PC-3 (cell line): ENCODE results near the gene SFMBT1. TPM values are rescaled to one million over a fixed set of nuclear protein-coding genes. Genes with fewer than 3 reads are reported as not detected.

Experiments used
- ATAC-seq: fragments of 200-7000 bp; cut with Tn5 transposase; 2 replicates; pipeline ENCODE4 v1.9.1; 2020; ENCODE audit warnings: mild to moderate bottlenecking, moderate library complexity
- BruUV-seq: library from RNA; stranded (reverse); fragments of 400-500 nt; replicated peaks from 2 replicates; lab custom pipeline; 2021; lab: Mats Ljungman, UMichigan
- CTCF ChIA-PET: fragments of 300-600 bp; sonication (Branson Sonifier 250); formaldehyde crosslinking; loops from one replicate; lab custom pipeline; 2022; ENCODE audit warnings: antibody characterized with exemption; lab: Charles Lee
- POLR2A ChIA-PET: fragments of 300-600 bp; sonication (Branson Sonifier 250); formaldehyde crosslinking; loops from one replicate; lab custom pipeline; 2022; ENCODE audit warnings: antibody characterized with exemption; ENCODE audit not compliant: unreplicated experiment; lab: Charles Lee
- DNase-seq: peaks from one replicate; pipeline ENCODE4 v3.0.0-alpha.2; 2015
- H2AFZ ChIP-seq: fragments of 300-600 bp; sonication (generic); 2 replicates; pipeline ENCODE4 v1.6.0; 2016; ENCODE audit warnings: antibody characterized with exemption, low read length
- H3F3A ChIP-seq: fragments of 300-600 bp; sonication (generic); one replicate; pipeline ENCODE4 v1.6.0; 2017; ENCODE audit warnings: antibody characterized with exemption, low read length, control low read depth, mild to moderate bottlenecking; ENCODE audit not compliant: unreplicated experiment
- H3K27ac ChIP-seq: fragments of 300-600 bp; sonication (generic); 2 replicates; pipeline ENCODE4 v1.5.1; 2016; ENCODE audit warnings: mild to moderate bottlenecking, low read length
- H3K27me3 ChIP-seq: fragments of 300-600 bp; sonication (generic); 2 replicates; pipeline ENCODE4 v1.6.1; 2016; ENCODE audit warnings: low read length, mixed read lengths
- H3K36me3 ChIP-seq: fragments of 300-600 bp; sonication (generic); 2 replicates; pipeline ENCODE4 v1.6.1; 2016; ENCODE audit warnings: low read depth, mixed run types, low read length, mixed read lengths
- H3K4me1 ChIP-seq: fragments of 300-600 bp; sonication (generic); 2 replicates; pipeline ENCODE4 v1.5.1; 2016; ENCODE audit warnings: low read length; ENCODE audit not compliant: insufficient read depth
- H3K4me2 ChIP-seq: fragments of 300-600 bp; sonication (generic); 2 replicates; pipeline ENCODE4 v1.6.0; 2016; ENCODE audit warnings: low read length
- H3K4me3 ChIP-seq: fragments of 300-600 bp; sonication (generic); 2 replicates; pipeline ENCODE4 v1.5.1; 2016; ENCODE audit warnings: mild to moderate bottlenecking, low read length, mixed read lengths
- H3K79me2 ChIP-seq: fragments of 300-600 bp; sonication (generic); 2 replicates; pipeline ENCODE4 v1.6.1; 2017; ENCODE audit warnings: low read length, mixed read lengths
- H3K9ac ChIP-seq: fragments of 300-600 bp; sonication (generic); 2 replicates; pipeline ENCODE4 v1.6.0; 2016; ENCODE audit warnings: mild to moderate bottlenecking, low read length
- H3K9me2 ChIP-seq: fragments of 300-600 bp; sonication (generic); replicated peaks from 2 replicates; pipeline ENCODE4 v1.6.1; 2016; ENCODE audit warnings: mixed run types, low read length, mixed read lengths
- H3K9me3 ChIP-seq: fragments of 300-600 bp; sonication (generic); 2 replicates; pipeline ENCODE4 v1.6.1; 2016; ENCODE audit warnings: low read length, mixed read lengths
- H4K20me1 ChIP-seq: fragments of 300-600 bp; sonication (generic); 2 replicates; pipeline ENCODE4 v1.6.1; 2016; ENCODE audit warnings: low read length, mixed read lengths
- EZH2 ChIP-seq: fragments of 300-600 bp; sonication (generic); IDR thresholded peaks from one replicate; pipeline ENCODE4 v1.6.1; 2017; ENCODE audit warnings: antibody characterized with exemption, mild to moderate bottlenecking, low read length; ENCODE audit not compliant: unreplicated experiment
- EZH2phosphoT487 ChIP-seq: fragments of 300-600 bp; sonication (generic); IDR thresholded peaks from 2 replicates; pipeline ENCODE4 v1.6.1; 2018; ENCODE audit warnings: mild to moderate bottlenecking, antibody characterized with exemption, low read length, borderline replicate concordance
- intact Hi-C: fragments of 100-400 bp; cut with micrococcal nuclease; formaldehyde crosslinking; loops from 2 replicates; pipeline ENCODE4 v1.9.0; 2023
- total RNA-seq: library from RNA; depleted of rRNA; stranded (reverse); fragments of >200 nt; gene quantifications from 2 replicates; pipeline ENCODE4 v1.2.3, GENCODE V29; 2014
- TF ChIP-seq, protein P1 (sequence below): fragments of 300-600 bp; sonication (generic); conservative IDR thresholded peaks from 2 replicates; pipeline ENCODE4 v1.5.1; 2017; ENCODE audit warnings: antibody characterized with exemption, low read depth, mild to moderate bottlenecking, low read length

Gene SFMBT1
- total RNA-seq, 1 experiment from 2014 or later: 10.8 TPM

GRCh38 chr3:52904000-52904399, 141.9 kb downstream of the SFMBT1 start:
- ChIA-PET CTCF (interaction anchor here (0.7 kb wide), 1 partner anchor 31 kb away, joined by 3 read pairs; no protein-coding TSS in a partner anchor), POLR2A (no interaction called here)
- intact Hi-C loops: no loop called here

GRCh38 chr3:52897130-52898122, 148.4 kb downstream of the SFMBT1 start, which contains the start of gene STIMATE:
STIMATE (minus strand) TSS chr3:52897548; CDS start chr3:52897450, 98 bp downstream.
- CTCF ChIA-PET: interaction anchor here (0.5 kb wide), 1 partner anchor 46 kb away, joined by 3 read pairs; no protein-coding TSS in a partner anchor

More at GRCh38 chr3:52904000-52904399, 141.9 kb downstream of the SFMBT1 start:
- Histone ChIP-seq H3K27ac (no peak overlapping the region), H3K4me3 (no peak overlapping the region), H3K9ac (no peak overlapping the region), H2AFZ (no peak overlapping the region), H3K27me3 (no peaks in the 10 kb centered on the region), H3K4me2 (no peak overlapping the region), H3F3A (no peaks in the 10 kb centered on the region), H3K9me2 (no peaks in the 10 kb centered on the region), H3K36me3 (peaks cover 14% of the 10 kb centered on the region; the same call in 1 of the 2 replicates), H3K79me2 (no peaks in the 10 kb centered on the region), H4K20me1 (no peaks in the 10 kb centered on the region), H3K9me3 (no peaks in the 10 kb centered on the region), H3K4me1 (no peaks in the 10 kb centered on the region)
- ATAC-seq (no peak), DNase-seq (no peak)
- no TSS peak for BruUV-seq
- TF ChIP-seq EZH2phosphoT487 (no peak), EZH2 (no peak)
- TF ChIP-seq, protein P1, sequence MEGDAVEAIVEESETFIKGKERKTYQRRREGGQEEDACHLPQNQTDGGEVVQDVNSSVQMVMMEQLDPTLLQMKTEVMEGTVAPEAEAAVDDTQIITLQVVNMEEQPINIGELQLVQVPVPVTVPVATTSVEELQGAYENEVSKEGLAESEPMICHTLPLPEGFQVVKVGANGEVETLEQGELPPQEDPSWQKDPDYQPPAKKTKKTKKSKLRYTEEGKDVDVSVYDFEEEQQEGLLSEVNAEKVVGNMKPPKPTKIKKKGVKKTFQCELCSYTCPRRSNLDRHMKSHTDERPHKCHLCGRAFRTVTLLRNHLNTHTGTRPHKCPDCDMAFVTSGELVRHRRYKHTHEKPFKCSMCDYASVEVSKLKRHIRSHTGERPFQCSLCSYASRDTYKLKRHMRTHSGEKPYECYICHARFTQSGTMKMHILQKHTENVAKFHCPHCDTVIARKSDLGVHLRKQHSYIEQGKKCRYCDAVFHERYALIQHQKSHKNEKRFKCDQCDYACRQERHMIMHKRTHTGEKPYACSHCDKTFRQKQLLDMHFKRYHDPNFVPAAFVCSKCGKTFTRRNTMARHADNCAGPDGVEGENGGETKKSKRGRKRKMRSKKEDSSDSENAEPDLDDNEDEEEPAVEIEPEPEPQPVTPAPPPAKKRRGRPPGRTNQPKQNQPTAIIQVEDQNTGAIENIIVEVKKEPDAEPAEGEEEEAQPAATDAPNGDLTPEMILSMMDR: no peak

More at GRCh38 chr3:52897130-52898122, 148.4 kb downstream of the SFMBT1 start, which contains the start of gene STIMATE:
- peak within 1 kb of the TSS; percentile 76 for H3K9ac ChIP-seq
- peak; percentile 98 for ATAC-seq
- H3K4me1 ChIP-seq: peaks cover 17% of the 10 kb centered on the region
- no peaks in the 10 kb centered on the region for H3K27me3 ChIP-seq
- no TSS peak for BruUV-seq
- intact Hi-C loops: no loop called here
- POLR2A ChIA-PET: interaction anchor here (0.8 kb wide), 1 partner anchor 361 kb away, joined by 5 read pairs; the partner anchor contains the start of gene UQCC5
- H3K36me3 ChIP-seq: no peaks in the 10 kb centered on the region; the same call in 1 of the 2 replicates
- H4K20me1 ChIP-seq: no peaks in the 10 kb centered on the region
- no peak within 1 kb of the TSS for H3K27ac ChIP-seq
- H3K9me2 ChIP-seq: no peaks in the 10 kb centered on the region
- H3K4me3 ChIP-seq: peak within 1 kb of the TSS; percentile 95
- no peaks in the 10 kb centered on the region for H3F3A ChIP-seq
- peak within 1 kb of the TSS; percentile 93 for H2AFZ ChIP-seq
- peak; percentile 93 for DNase-seq
- peaks cover 28% of the 10 kb centered on the region for H3K79me2 ChIP-seq
- peak within 1 kb of the TSS; percentile 100 for H3K4me2 ChIP-seq
- no peaks in the 10 kb centered on the region for H3K9me3 ChIP-seq
- no peak for TF ChIP-seq EZH2
- TF ChIP-seq EZH2phosphoT487: no peak
- TF ChIP-seq, protein P1: no peak
